Lower lobe of right lung (tissue), 2 donors: ENCODE data around the gene EPB41. TPM values are rescaled to one million over a fixed set of nuclear protein-coding genes. Genes with fewer than 3 reads are reported as not detected.

ENCODE experiments used
- ATAC-seq, 2 donors: fragments of 200-7000 bp; cut with Tn5 transposase; one replicate each; pipeline ENCODE4 v1.9.1; 2020 to 2022; ENCODE audit warnings: mild to moderate bottlenecking in 2 of 2, moderate library complexity in 2 of 2
- DNase-seq: peaks from one replicate; pipeline ENCODE4 v3.0.0-alpha.2; 2020
- H3K27ac ChIP-seq: fragments of 200-600 bp; one replicate; pipeline ENCODE4 v1.8.0; 2022
- H3K27me3 ChIP-seq: fragments of 200-600 bp; one replicate; pipeline ENCODE4 v1.8.0; 2022; ENCODE audit warnings: low read depth
- H3K36me3 ChIP-seq: fragments of 200-600 bp; one replicate; pipeline ENCODE4 v1.8.0; 2022; ENCODE audit warnings: mild to moderate bottlenecking
- H3K4me1 ChIP-seq: fragments of 200-600 bp; one replicate; pipeline ENCODE4 v1.8.0; 2022
- H3K4me3 ChIP-seq: fragments of 200-600 bp; one replicate; pipeline ENCODE4 v1.8.0; 2022; ENCODE audit warnings: mild to moderate bottlenecking
- H3K9me3 ChIP-seq: fragments of 200-600 bp; one replicate; pipeline ENCODE4 v1.8.0; 2022
- CTCF ChIP-seq: fragments of 200-600 bp; IDR thresholded peaks from one replicate; pipeline ENCODE4 v1.8.0; 2022; ENCODE audit warnings: antibody characterized with exemption, mild to moderate bottlenecking
- intact Hi-C: fragments of 100-400 bp; cut with DNase I; formaldehyde crosslinking; loops from one replicate; pipeline ENCODE4 v1.11.0; 2022
- total RNA-seq: library from RNA; stranded (reverse); fragmentation: NEBNext Ultra II Directional; extraction: Animal tissue kit (Norgen Biotek cat#: 25700); gene quantifications from one replicate; pipeline ENCODE4 v1.2.1, GENCODE V29; 2021
- donor health status: DM: no; HTN: yes; CAD: no; lungs with severe emphysema.

EPB41 gene
- total RNA-seq, 1 donor from 2014 or later, result 58.6 TPM

GRCh38 chr1:29156543-29157268 lies 242.3 kb downstream of the EPB41 start:
- no peaks in the 10 kb centered on the region for H3K9me3 ChIP-seq
- H3K4me1 ChIP-seq, result peaks cover 27% of the 10 kb centered on the region
- intact Hi-C loops, result no loop called here
- H3K27ac ChIP-seq, result peak overlapping the region; percentile 20
- no peaks in the 10 kb centered on the region for H3K27me3 ChIP-seq
- no peak for DNase-seq
- H3K4me3 ChIP-seq, result no peak overlapping the region
- peak in 1 of 2 donors; percentile 34 for ATAC-seq
- H3K36me3 ChIP-seq, result peaks cover 88% of the 10 kb centered on the region
- no peak for TF ChIP-seq CTCF

GRCh38 chr1:29157269-29157601 lies 242.9 kb downstream of the EPB41 start:
- Histone ChIP-seq H3K27ac (no peak overlapping the region), H3K9me3 (no peaks in the 10 kb centered on the region), H3K36me3 (peaks cover 82% of the 10 kb centered on the region), H3K4me1 (peaks cover 33% of the 10 kb centered on the region), H3K27me3 (no peaks in the 10 kb centered on the region), H3K4me3 (no peak overlapping the region)
- intact Hi-C loops, result no loop called here
- DNase-seq, result no peak
- TF ChIP-seq CTCF, result no peak
- ATAC-seq, result no peak

GRCh38 chr1:29159773-29160172 lies 245.4 kb downstream of the EPB41 start:
- intact Hi-C loops, result no loop called here
- H3K4me3 ChIP-seq, result no peak overlapping the region
- H3K27me3 ChIP-seq, result no peaks in the 10 kb centered on the region
- peaks cover 42% of the 10 kb centered on the region for H3K4me1 ChIP-seq
- no peak for ATAC-seq
- H3K36me3 ChIP-seq, result peaks cover 73% of the 10 kb centered on the region
- no peaks in the 10 kb centered on the region for H3K9me3 ChIP-seq
- no peak for TF ChIP-seq CTCF
- DNase-seq, result no peak
- no peak overlapping the region for H3K27ac ChIP-seq

GRCh38 chr1:29162025-29162424 lies 247.7 kb downstream of the EPB41 start:
- Histone ChIP-seq H3K27me3 (no peaks in the 10 kb centered on the region), H3K36me3 (peaks cover 72% of the 10 kb centered on the region), H3K27ac (no peak overlapping the region), H3K9me3 (no peaks in the 10 kb centered on the region), H3K4me1 (peaks cover 43% of the 10 kb centered on the region), H3K4me3 (no peak overlapping the region)
- ATAC-seq, result no peak
- TF ChIP-seq CTCF, result no peak
- no peak for DNase-seq
- intact Hi-C loops, result no loop called here

- Histone ChIP-seq H3K27me3 (no peaks in the 10 kb centered on the region), H3K27ac (no peak overlapping the region), H3K36me3 (peaks cover 72% of the 10 kb centered on the region), H3K9me3 (no peaks in the 10 kb centered on the region), H3K4me3 (no peak overlapping the region), H3K4me1 (peaks cover 38% of the 10 kb centered on the region)
- intact Hi-C loops, result no loop called here
- DNase-seq (no peak), ATAC-seq (no peak)
- no peak for TF ChIP-seq CTCF
Measured at GRCh38 chr1:29162476-29163138, 248.2 kb downstream of the EPB41 start.
